ENCODE results near the gene AFF4. TPM values are rescaled to one million over a fixed set of nuclear protein-coding genes. Genes with fewer than 3 reads are reported as not detected.

Gene AFF4
- total and polyA plus RNA-seq, 2 experiments from 2014 or later, result 41.7 to 47.3 TPM

DNA sequence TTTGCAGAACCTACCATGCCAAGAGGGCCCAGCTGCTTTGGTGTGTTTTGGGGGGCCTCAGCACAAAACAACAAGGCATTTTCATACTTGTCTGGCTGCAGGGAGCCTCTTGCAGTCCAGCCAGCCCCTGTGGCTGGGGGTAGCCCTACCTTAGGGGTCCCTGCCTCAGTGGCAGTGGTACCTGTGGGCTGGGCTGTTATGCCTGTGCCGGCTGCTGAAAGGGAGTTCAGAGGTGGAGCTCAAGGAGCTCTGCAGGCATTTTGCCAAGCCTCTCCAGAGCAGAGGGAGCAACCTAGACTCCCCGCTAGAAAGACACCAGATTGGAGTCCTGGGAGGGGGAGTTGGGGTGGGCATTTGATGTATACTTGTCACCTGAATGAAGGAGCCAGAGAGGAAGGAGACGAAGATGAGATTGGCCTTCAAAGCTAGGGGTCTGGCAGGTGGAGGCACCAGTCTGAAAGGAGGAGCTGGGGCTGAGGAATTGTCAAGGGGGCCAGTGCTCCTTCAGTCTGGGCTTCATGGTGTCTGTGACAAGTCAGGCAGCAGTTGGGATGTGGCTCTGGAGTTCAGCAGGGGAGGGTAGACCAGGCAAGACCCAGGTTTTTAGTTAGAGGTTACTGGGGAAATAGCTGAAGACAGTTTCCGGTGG is 134.5 kb downstream of the AFF4 start:
- H3K4me3 ChIP-seq, result 0 out of 2 replicates have a peak overlapping the region, but pooled peaks have one; percentile 76
- 82 to 85% methylated on average over 4 of the region's 4 CpGs for WGBS, 2 experiments (ENCODE audit: low coverage in 1 of 2, low lambda C conversion rate in 2 of 2, missing lambda C conversion rate in 2 of 2)
- H2AFZ ChIP-seq, result no peak overlapping the region
- H3K27me3 ChIP-seq (replicated peaks; ENCODE audit: insufficient read depth), result no peaks in the 10 kb centered on the region
- no peaks in the 10 kb centered on the region for H3K9me2 ChIP-seq (ENCODE audit: insufficient read depth)
- H3K9ac ChIP-seq, result 0 out of 2 replicates have a peak overlapping the region, but pooled peaks have one; percentile 82
- peaks cover 11% of the 10 kb centered on the region; the same call in 1 of the 2 replicates for H3K79me2 ChIP-seq (ENCODE audit: insufficient read depth)
- H4K20me1 ChIP-seq (ENCODE audit: insufficient read depth), result no peaks in the 10 kb centered on the region
- in situ Hi-C loops (cut with MboI), result no loop called here
- TF ChIP-seq EZH2phosphoT487 (IDR thresholded peaks at IDR 0.05; ENCODE audit: insufficient read depth, low read depth), result no peak
- TF ChIP-seq EZH2 (IDR thresholded peaks at IDR 0.05; ENCODE audit: insufficient read depth, poor library complexity, severe bottlenecking), result no peak
- H3F3A ChIP-seq (ENCODE audit: insufficient read depth), result no peaks in the 10 kb centered on the region
- no peaks in the 10 kb centered on the region for H3K9me3 ChIP-seq (ENCODE audit: low read depth)
- H3K27ac ChIP-seq, result no peak overlapping the region
- no peak for DNase-seq
- peak overlapping the region; percentile 86 for H3K4me2 ChIP-seq (ENCODE audit: unreplicated experiment)
- H3K4me1 ChIP-seq (ENCODE audit: insufficient read depth), result peaks cover 4% of the 10 kb centered on the region; the same call in 1 of the 2 replicates
- no peaks in the 10 kb centered on the region for H3K36me3 ChIP-seq (ENCODE audit: low read depth)

DNA sequence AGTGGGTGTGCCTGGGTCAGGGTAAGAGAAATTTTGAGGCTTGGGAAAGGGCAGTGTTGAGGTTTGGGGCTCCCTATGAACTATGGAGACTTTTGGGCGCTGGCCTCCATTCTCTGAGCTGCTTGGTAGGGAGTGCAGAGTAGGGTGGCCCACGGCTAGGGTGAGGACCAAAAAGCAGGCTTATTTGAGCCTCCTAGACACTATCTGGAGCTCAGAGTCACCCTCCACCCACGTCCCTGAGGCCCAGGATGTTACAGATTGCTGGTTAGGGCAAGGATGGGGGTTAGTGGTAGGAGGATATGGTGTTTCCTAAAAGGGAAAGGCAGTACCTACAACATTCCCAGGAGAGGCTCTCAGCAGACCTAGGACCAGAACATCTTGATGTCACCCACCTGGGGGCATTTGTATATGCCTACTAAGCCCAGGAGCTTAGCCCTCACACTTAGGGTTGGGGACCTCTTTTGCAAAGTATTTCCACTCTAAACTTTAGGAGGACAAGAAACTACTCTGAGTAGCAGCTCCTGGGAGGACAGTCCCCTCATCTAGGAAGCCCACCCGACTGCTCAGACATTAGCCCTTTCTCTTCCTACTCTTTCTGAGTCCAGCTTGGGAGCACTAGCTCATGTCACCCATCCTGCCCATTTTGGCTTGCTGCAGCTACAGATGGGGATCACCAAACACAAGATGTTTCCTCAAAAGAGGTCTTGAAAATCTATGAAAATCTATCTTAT is 135.3 kb downstream of the AFF4 start:
- Histone ChIP-seq H3K79me2 (ENCODE audit: insufficient read depth) (peaks cover 11% of the 10 kb centered on the region; the same call in 1 of the 2 replicates), H3K9me3 (ENCODE audit: low read depth) (no peaks in the 10 kb centered on the region), H3K36me3 (ENCODE audit: low read depth) (no peaks in the 10 kb centered on the region), H3K9me2 (ENCODE audit: insufficient read depth) (no peaks in the 10 kb centered on the region), H4K20me1 (ENCODE audit: insufficient read depth) (no peaks in the 10 kb centered on the region), H3K4me2 (ENCODE audit: unreplicated experiment) (no peak overlapping the region), H3K4me1 (ENCODE audit: insufficient read depth) (peaks cover 4% of the 10 kb centered on the region; the same call in 1 of the 2 replicates), H2AFZ (no peak overlapping the region), H3K27ac (no peak overlapping the region), H3K27me3 (replicated peaks; ENCODE audit: insufficient read depth) (no peaks in the 10 kb centered on the region), H3K4me3 (no peak overlapping the region), H3K9ac (no peak overlapping the region), H3F3A (ENCODE audit: insufficient read depth) (no peaks in the 10 kb centered on the region)
- 64 to 77% methylated on average over 4 of the region's 4 CpGs for WGBS, 2 experiments (ENCODE audit: low coverage in 1 of 2, low lambda C conversion rate in 2 of 2, missing lambda C conversion rate in 2 of 2)
- in situ Hi-C loops (cut with MboI), result no loop called here
- TF ChIP-seq EZH2phosphoT487 (IDR thresholded peaks at IDR 0.05; ENCODE audit: insufficient read depth, low read depth) (no peak), EZH2 (IDR thresholded peaks at IDR 0.05; ENCODE audit: insufficient read depth, poor library complexity, severe bottlenecking) (no peak)
- DNase-seq, result no peak

DNA sequence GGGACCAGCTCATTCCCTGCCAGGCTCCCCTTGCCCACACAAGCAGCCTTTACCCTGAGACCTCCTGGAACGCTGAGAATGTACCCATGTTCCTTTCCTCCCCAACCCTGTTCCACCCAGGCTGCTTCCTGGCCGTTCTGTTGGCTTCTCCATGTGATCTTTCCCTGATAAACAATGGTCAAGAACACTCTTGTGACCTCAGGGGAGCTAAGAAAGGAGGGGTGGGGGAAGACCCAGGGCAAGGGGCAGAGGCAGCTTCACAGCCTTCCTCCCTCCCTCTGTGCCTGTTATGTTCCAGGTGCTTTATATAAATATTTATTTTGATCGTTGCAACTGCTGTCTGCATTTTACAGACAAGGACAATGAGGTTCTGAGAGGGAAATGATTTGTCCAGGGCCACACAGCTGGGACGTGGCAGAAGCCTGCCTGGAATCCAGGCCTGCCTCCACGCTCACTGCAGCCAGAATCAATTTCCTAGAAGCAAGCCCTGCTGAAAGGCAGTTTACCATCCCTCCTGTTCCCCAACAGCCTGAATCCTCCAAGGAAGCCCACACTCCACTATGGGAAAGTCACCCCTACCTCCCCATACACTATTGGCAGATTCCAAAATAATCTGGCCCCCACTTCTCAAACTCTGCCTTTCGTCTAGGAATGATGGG is 136.9 kb downstream of the AFF4 start:
- no peak overlapping the region for H3K27ac ChIP-seq
- no peak overlapping the region for H3K4me3 ChIP-seq
- no peaks in the 10 kb centered on the region for H3K27me3 ChIP-seq (replicated peaks; ENCODE audit: insufficient read depth)
- H2AFZ ChIP-seq, result no peak overlapping the region
- H3F3A ChIP-seq (ENCODE audit: insufficient read depth), result peaks cover 4% of the 10 kb centered on the region
- no peak for DNase-seq
- H3K4me1 ChIP-seq (ENCODE audit: insufficient read depth), result peaks cover 4% of the 10 kb centered on the region; the same call in 1 of the 2 replicates
- H3K79me2 ChIP-seq (ENCODE audit: insufficient read depth), result peaks cover 11% of the 10 kb centered on the region; the same call in 1 of the 2 replicates
- TF ChIP-seq EZH2phosphoT487 (IDR thresholded peaks at IDR 0.05; ENCODE audit: insufficient read depth, low read depth) (no peak), EZH2 (IDR thresholded peaks at IDR 0.05; ENCODE audit: insufficient read depth, poor library complexity, severe bottlenecking) (no peak)
- H3K9me3 ChIP-seq (ENCODE audit: low read depth), result no peaks in the 10 kb centered on the region
- H4K20me1 ChIP-seq (ENCODE audit: insufficient read depth), result no peaks in the 10 kb centered on the region
- H3K36me3 ChIP-seq (ENCODE audit: low read depth), result no peaks in the 10 kb centered on the region
- WGBS, 2 experiments (ENCODE audit: low coverage in 1 of 2, low lambda C conversion rate in 2 of 2, missing lambda C conversion rate in 2 of 2), result 84 to 91% methylated on average over 6 of the region's 6 CpGs
- H3K4me2 ChIP-seq (ENCODE audit: unreplicated experiment), result no peak overlapping the region
- H3K9me2 ChIP-seq (ENCODE audit: insufficient read depth), result no peaks in the 10 kb centered on the region
- in situ Hi-C loops (cut with MboI), result no loop called here
- no peak overlapping the region for H3K9ac ChIP-seq

DNA sequence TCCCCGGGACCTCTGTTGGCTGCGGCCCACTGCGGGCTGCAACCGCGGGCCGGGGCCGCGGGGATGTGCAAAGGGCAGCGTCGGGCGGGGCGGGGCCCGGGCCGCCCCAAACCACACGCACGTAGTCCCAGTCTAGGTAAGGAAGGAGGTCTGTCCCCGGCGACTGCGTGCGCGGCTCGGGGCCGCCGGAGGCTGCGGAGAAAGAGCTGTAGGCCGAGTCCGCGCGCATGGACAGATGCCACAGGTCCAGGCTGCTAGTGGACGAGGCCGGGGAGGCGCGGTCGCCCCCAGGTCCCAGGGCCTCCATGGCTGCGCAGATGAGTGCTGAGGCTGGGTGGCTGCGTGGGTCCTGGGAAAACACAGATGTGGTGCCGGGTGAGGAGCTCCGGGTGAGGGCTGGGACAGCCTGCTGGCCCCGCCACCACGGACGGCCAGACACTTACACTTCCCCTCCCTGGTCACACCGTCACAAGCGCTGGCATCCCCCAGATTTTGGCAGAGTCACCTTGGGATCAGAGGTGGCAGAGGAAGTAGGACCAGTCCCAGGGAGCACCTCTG is 137.5 kb downstream of the AFF4 start:
- Histone ChIP-seq H3K4me1 (ENCODE audit: insufficient read depth) (peaks cover 4% of the 10 kb centered on the region; the same call in 1 of the 2 replicates), H2AFZ (no peak overlapping the region), H3K4me3 (no peak overlapping the region), H3K27ac (no peak overlapping the region), H3K79me2 (ENCODE audit: insufficient read depth) (peaks cover 11% of the 10 kb centered on the region; the same call in 1 of the 2 replicates), H3K9me3 (ENCODE audit: low read depth) (no peaks in the 10 kb centered on the region), H3K4me2 (ENCODE audit: unreplicated experiment) (no peak overlapping the region), H3K27me3 (replicated peaks; ENCODE audit: insufficient read depth) (no peaks in the 10 kb centered on the region), H3K9ac (no peak overlapping the region), H3F3A (ENCODE audit: insufficient read depth) (peaks cover 10% of the 10 kb centered on the region), H4K20me1 (ENCODE audit: insufficient read depth) (no peaks in the 10 kb centered on the region), H3K9me2 (ENCODE audit: insufficient read depth) (no peaks in the 10 kb centered on the region), H3K36me3 (ENCODE audit: low read depth) (no peaks in the 10 kb centered on the region)
- 81 to 92% methylated on average over 37 to 43 of the region's 43 CpGs for WGBS, 2 experiments (ENCODE audit: low coverage in 1 of 2, low lambda C conversion rate in 2 of 2, missing lambda C conversion rate in 2 of 2)
- TF ChIP-seq EZH2 (IDR thresholded peaks at IDR 0.05; ENCODE audit: insufficient read depth, poor library complexity, severe bottlenecking) (no peak), EZH2phosphoT487 (IDR thresholded peaks at IDR 0.05; ENCODE audit: insufficient read depth, low read depth) (no peak)
- no peak for DNase-seq
- in situ Hi-C loops (cut with MboI), result no loop called here

Small RNA genes lying within 50 kb of the gene (small RNA-seq; reads per million reads assigned to genes)
- not detected for gene AC113410.1 (ENCODE audit: low read depth, low replicate concordance)
- not detected for gene ATP6V0E1P1 (ENCODE audit: low read depth, low replicate concordance)
- not detected for gene RF00019 (ENCODE audit: low read depth, low replicate concordance)
- not detected for gene RNA5SP192 (ENCODE audit: low read depth, low replicate concordance)

Other genes starting within 250 kb of the AFF4 start
- gene KIF3A, start 226.1 kb downstream of the AFF4 start, total RNA-seq (2014; rRNA removed; shearing (Covaris generic)), result 6.8 TPM in 2 replicates
- gene KIF3A, start 226.1 kb downstream of the AFF4 start, polyA plus RNA-seq (2016; fragmentation: Nextera tagmentation; extraction: Ambion mirVana), result 13.9 and 18.8 TPM in 2 replicates
- not detected in 2 replicates for gene CCNI2, start 216.2 kb downstream of the AFF4 start, total RNA-seq (2014; rRNA removed; shearing (Covaris generic))
- gene CCNI2, start 216.2 kb downstream of the AFF4 start, polyA plus RNA-seq (2016; fragmentation: Nextera tagmentation; extraction: Ambion mirVana), result 0.51 and 0.73 TPM in 2 replicates
- gene SEPTIN8, start 186.4 kb downstream of the AFF4 start, total RNA-seq (2014; rRNA removed; shearing (Covaris generic)), result 36.5 and 41.9 TPM in 2 replicates
- 26.9 and 28.8 TPM in 2 replicates for gene SEPTIN8, start 186.4 kb downstream of the AFF4 start, polyA plus RNA-seq (2016; fragmentation: Nextera tagmentation; extraction: Ambion mirVana)
- not detected in 2 replicates for gene SOWAHA, start 150.3 kb downstream of the AFF4 start, total RNA-seq (2014; rRNA removed; shearing (Covaris generic))
- not detected in 2 replicates for gene SOWAHA, start 150.3 kb downstream of the AFF4 start, polyA plus RNA-seq (2016; fragmentation: Nextera tagmentation; extraction: Ambion mirVana)
- 9.9 and 13.2 TPM in 2 replicates for gene SHROOM1, start 133.0 kb downstream of the AFF4 start, total RNA-seq (2014; rRNA removed; shearing (Covaris generic))
- 3.8 and 3.9 TPM in 2 replicates for gene SHROOM1, start 133.0 kb downstream of the AFF4 start, polyA plus RNA-seq (2016; fragmentation: Nextera tagmentation; extraction: Ambion mirVana)
- 0.32 TPM in 1 of 2 replicates, not detected in the other for gene GDF9, start 97.2 kb downstream of the AFF4 start, total RNA-seq (2014; rRNA removed; shearing (Covaris generic))
- not detected in 2 replicates for gene GDF9, start 97.2 kb downstream of the AFF4 start, polyA plus RNA-seq (2016; fragmentation: Nextera tagmentation; extraction: Ambion mirVana)
- gene UQCRQ, start 97.0 kb downstream of the AFF4 start, total RNA-seq (2014; rRNA removed; shearing (Covaris generic)), result 77.9 and 138 TPM in 2 replicates
- gene UQCRQ, start 97.0 kb downstream of the AFF4 start, polyA plus RNA-seq (2016; fragmentation: Nextera tagmentation; extraction: Ambion mirVana), result 1,006 and 1,056 TPM in 2 replicates
- gene LEAP2, start 90.0 kb downstream of the AFF4 start, total RNA-seq (2014; rRNA removed; shearing (Covaris generic)), result 0.13 TPM in 1 of 2 replicates, not detected in the other
- gene LEAP2, start 90.0 kb downstream of the AFF4 start, polyA plus RNA-seq (2016; fragmentation: Nextera tagmentation; extraction: Ambion mirVana), result 0.33 and 0.67 TPM in 2 replicates
- gene ZCCHC10, start 62.9 kb upstream of the AFF4 start, total RNA-seq (2014; rRNA removed; shearing (Covaris generic)), result 9.5 and 13.0 TPM in 2 replicates
- 22.6 and 23.1 TPM in 2 replicates for gene ZCCHC10, start 62.9 kb upstream of the AFF4 start, polyA plus RNA-seq (2016; fragmentation: Nextera tagmentation; extraction: Ambion mirVana)
- gene HSPA4, start 88.4 kb upstream of the AFF4 start, total RNA-seq (2014; rRNA removed; shearing (Covaris generic)), result 101 and 123 TPM in 2 replicates
- 105 and 111 TPM in 2 replicates for gene HSPA4, start 88.4 kb upstream of the AFF4 start, polyA plus RNA-seq (2016; fragmentation: Nextera tagmentation; extraction: Ambion mirVana)

Data from GM23248 (cell line).